DND-41 (cell line): ENCODE measurements around the gene BABAM1.

Experiments
- CTCF ChIP-seq: IDR thresholded peaks from 2 replicates; pipeline ENCODE4 v1.5.1; 2012; ENCODE audit warnings: borderline replicate concordance, low read length, moderate library complexity, mild to moderate bottlenecking; ENCODE audit not compliant: poor library complexity, severe bottlenecking; ENCODE audit errors: extremely low read depth
- EZH2 ChIP-seq: IDR thresholded peaks from 3 replicates; pipeline ENCODE4 v1.6.1; 2012; ENCODE audit warnings: borderline replicate concordance, low read depth, mild to moderate bottlenecking, moderate library complexity, low read length, inconsistent platforms; ENCODE audit not compliant: severe bottlenecking

GRCh38 chr19:17243830-17244617 is 23.2 kb upstream of the BABAM1 start:
- no peak for TF ChIP-seq CTCF
- TF ChIP-seq EZH2: no peak
